Transverse colon (tissue), 4 donors: ENCODE data around the gene CNTN1. TPM values are rescaled to one million over a fixed set of nuclear protein-coding genes. Genes with fewer than 3 reads are reported as not detected.

Experiments used
- DNase-seq: peaks from one replicate; pipeline ENCODE4 v3.0.0-alpha.2; 2019
- H3K27ac ChIP-seq, 4 donors: fragments of 200-600 bp; sonication (generic); 2 replicates each; pipeline ENCODE4 v1.5.1; 2016 to 2018; ENCODE audit warnings: inconsistent platforms in 4 of 4
- H3K27me3 ChIP-seq: fragments of 200-600 bp; sonication (generic); 2 replicates; pipeline ENCODE4 v1.5.1; 2017; ENCODE audit warnings: inconsistent platforms
- H3K36me3 ChIP-seq, 4 donors: fragments of 200-600 bp; sonication (generic); 2 replicates each; pipeline ENCODE4 v1.5.1; 2017 to 2019; ENCODE audit warnings: inconsistent platforms in 4 of 4
- H3K4me1 ChIP-seq, 4 donors: fragments of 200-600 bp; sonication (generic); 2 replicates each; pipeline ENCODE4 v1.5.1; 2017 to 2020; ENCODE audit warnings: inconsistent platforms in 4 of 4
- H3K4me3 ChIP-seq, 4 donors: fragments of 200-600 bp; sonication (generic); 1 replicate in 1 of 4; 2 replicates in 3 of 4; pipeline versions ENCODE4 v1.5.1 to v1.6.1; 2017 to 2019; ENCODE audit warnings: inconsistent platforms in 4 of 4
- H3K9me3 ChIP-seq, 2 donors: fragments of 200-600 bp; sonication (generic); 2 replicates each; pipeline ENCODE4 v1.5.1; 2017 to 2019; ENCODE audit warnings: inconsistent platforms in 2 of 2
- EP300 ChIP-seq: sonication (generic); formaldehyde crosslinking; IDR thresholded peaks from one replicate; pipeline ENCODE4 v1.6.1; 2017; ENCODE audit warnings: antibody characterized with exemption, low read depth
- POLR2A ChIP-seq: fragments of 450-650 bp; IDR thresholded peaks from one replicate; pipeline ENCODE4 v1.6.1; 2016; ENCODE audit warnings: antibody characterized with exemption, mild to moderate bottlenecking, moderate library complexity
- POLR2AphosphoS5 ChIP-seq, 3 donors: sonication (generic); formaldehyde crosslinking; IDR thresholded peaks; one replicate each; pipeline ENCODE4 v1.6.1; 2016; ENCODE audit warnings: antibody characterized with exemption in 3 of 3
- WGBS, 2 donors: methylation state at CpG; one replicate each; pipeline ENCODE4 v1.1.5; 2018; ENCODE audit warnings: low coverage in 1 of 2; 5-methylcytosine and 5-hydroxymethylcytosine counted together
- in situ Hi-C, 4 donors: fragments of 200-750 bp; cut with MboI; loops; one replicate each; pipeline versions ENCODE4 v1.15.0 to v1.15.1; 2017; ENCODE audit warnings: low sequenced_read_pairs in 3 of 4, low pct_ligation_motif_present in 1 of 4, low pct_unique_long_range_greater_than_20kb in 1 of 4
- intact Hi-C: fragments of 100-400 bp; cut with DNase I; formaldehyde crosslinking; loops from one replicate; pipeline ENCODE4 v1.15.1; 2023; ENCODE audit warnings: low total_unique reads
- total RNA-seq, 4 donors: library from RNA; depleted of rRNA; stranded (reverse); fragments of >200 nt; gene quantifications; one replicate each; pipeline ENCODE4 v1.1.0, GENCODE V29; 2016
- TF ChIP-seq, protein P1 (sequence below), 5 experiments: fragments of 200-600 bp in 3 of 5; fragments of 450-650 bp in 2 of 5; sonication (generic) in 3 of 5; IDR thresholded peaks; 1 replicate in 2 of 5; 2 replicates in 3 of 5; pipeline ENCODE4 v1.5.1; 2016 to 2017; ENCODE audit warnings: antibody characterized with exemption in 5 of 5, inconsistent platforms in 3 of 5, mild to moderate bottlenecking in 2 of 5, moderate library complexity in 1 of 5

The CNTN1 gene
- total RNA-seq, 4 donors from 2014 or later = 0.60 to 3.2 (median 1.4) TPM

DNA sequence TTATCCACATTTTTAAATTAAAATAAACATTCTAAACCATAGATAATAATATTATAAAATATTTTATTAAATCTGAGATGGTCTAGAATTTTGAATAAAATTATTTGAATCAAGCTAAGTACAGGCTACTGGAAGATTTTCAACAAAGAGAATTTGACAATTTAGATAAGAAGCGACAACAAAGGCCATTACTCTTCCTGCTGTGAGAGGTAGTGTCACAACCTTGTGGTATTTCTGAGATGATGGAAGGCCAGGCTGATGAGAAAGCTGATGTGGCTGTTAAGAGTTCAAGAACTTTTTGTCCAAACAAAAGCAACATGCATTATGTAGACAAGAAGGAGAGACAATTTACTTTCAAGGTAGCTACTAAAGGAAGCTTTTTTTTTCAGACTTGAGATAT is 43.7 kb upstream of the CNTN1 start:
- Histone ChIP-seq H3K4me1 (no peaks in the 10 kb centered on the region), H3K4me3 (no peak overlapping the region), H3K27ac (no peak overlapping the region), H3K27me3 (no peaks in the 10 kb centered on the region), H3K9me3 (no peaks in the 10 kb centered on the region), H3K36me3 (no peaks in the 10 kb centered on the region)
- in situ Hi-C loops = no loop called here
- TF ChIP-seq POLR2A = no peak
- TF ChIP-seq, protein P1, sequence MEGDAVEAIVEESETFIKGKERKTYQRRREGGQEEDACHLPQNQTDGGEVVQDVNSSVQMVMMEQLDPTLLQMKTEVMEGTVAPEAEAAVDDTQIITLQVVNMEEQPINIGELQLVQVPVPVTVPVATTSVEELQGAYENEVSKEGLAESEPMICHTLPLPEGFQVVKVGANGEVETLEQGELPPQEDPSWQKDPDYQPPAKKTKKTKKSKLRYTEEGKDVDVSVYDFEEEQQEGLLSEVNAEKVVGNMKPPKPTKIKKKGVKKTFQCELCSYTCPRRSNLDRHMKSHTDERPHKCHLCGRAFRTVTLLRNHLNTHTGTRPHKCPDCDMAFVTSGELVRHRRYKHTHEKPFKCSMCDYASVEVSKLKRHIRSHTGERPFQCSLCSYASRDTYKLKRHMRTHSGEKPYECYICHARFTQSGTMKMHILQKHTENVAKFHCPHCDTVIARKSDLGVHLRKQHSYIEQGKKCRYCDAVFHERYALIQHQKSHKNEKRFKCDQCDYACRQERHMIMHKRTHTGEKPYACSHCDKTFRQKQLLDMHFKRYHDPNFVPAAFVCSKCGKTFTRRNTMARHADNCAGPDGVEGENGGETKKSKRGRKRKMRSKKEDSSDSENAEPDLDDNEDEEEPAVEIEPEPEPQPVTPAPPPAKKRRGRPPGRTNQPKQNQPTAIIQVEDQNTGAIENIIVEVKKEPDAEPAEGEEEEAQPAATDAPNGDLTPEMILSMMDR (IDR thresholded peaks at IDR 0.05) = no peak
- TF ChIP-seq POLR2AphosphoS5 (IDR thresholded peaks at IDR 0.05) = no peak
- no peak for TF ChIP-seq EP300
- WGBS, 2 donors = 63 to 89% methylated on average over 1 of the region's 1 CpG
- DNase-seq = no peak
- intact Hi-C loops = no loop called here

DNA sequence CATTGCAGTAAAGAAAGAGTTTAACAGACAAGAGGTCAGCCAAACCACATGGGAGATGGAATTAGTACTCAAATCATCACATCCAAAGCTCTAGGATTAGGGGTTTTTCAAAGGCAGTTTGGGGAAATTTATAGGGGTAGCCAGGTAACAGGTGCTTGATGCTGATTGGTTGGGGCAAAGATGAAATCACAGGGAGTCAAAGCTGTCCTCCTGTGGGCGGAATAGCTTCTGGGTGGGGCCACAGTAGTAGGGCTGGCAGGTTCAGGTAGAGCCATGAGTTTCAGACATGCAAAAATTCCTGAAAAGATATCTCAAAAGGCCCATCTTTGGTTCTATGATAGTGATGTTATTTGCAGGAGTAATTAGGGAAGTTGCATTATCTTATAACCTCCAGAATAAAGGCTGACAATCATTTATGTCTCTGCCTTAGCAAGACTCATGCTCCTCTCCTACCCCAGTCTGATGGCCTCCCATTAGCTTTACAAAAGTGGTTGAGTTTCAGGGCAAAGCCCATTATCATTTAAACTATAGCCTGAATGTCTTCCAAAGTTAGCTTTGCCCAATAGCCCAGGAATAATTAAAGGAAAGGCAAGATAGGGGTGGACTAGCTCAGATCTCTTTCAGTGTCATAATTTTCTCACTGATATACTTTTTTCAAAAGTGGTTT is 42.1 kb upstream of the CNTN1 start:
- Histone ChIP-seq H3K27me3 (no peaks in the 10 kb centered on the region), H3K9me3 (no peaks in the 10 kb centered on the region), H3K27ac (no peak overlapping the region), H3K36me3 (no peaks in the 10 kb centered on the region), H3K4me1 (no peaks in the 10 kb centered on the region), H3K4me3 (no peak overlapping the region)
- intact Hi-C loops (no loop called here), in situ Hi-C loops (no loop called here)
- 60 to 86% methylated on average over 1 of the region's 1 CpG for WGBS, 2 donors
- no peak for TF ChIP-seq POLR2A
- no peak for TF ChIP-seq EP300
- TF ChIP-seq POLR2AphosphoS5 (IDR thresholded peaks at IDR 0.05) = no peak
- TF ChIP-seq, protein P1 (IDR thresholded peaks at IDR 0.05) = no peak
- no peak for DNase-seq

DNA sequence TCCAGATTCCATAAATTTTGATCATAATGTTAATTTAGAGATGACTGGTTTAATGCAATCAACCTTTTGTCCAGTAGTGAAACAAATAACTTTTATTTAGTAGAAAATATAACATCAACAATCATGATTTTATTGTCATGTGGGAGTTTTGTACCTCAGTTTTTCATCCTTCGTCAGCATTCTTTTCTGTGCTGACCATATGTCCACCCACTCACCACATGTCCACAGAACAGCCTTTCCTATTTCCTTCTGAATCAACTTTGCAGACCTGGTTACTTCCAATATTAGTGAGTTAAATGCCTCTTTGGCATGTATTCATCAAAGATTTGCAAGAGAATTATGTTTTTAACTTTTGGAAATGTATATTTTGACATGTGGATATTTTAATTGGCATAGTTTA is 36.8 kb upstream of the CNTN1 start:
- in situ Hi-C loops = no loop called here
- Histone ChIP-seq H3K36me3 (no peaks in the 10 kb centered on the region), H3K27me3 (no peaks in the 10 kb centered on the region), H3K9me3 (no peaks in the 10 kb centered on the region), H3K4me1 (no peaks in the 10 kb centered on the region), H3K27ac (no peak overlapping the region), H3K4me3 (no peak overlapping the region)
- no peak for TF ChIP-seq POLR2AphosphoS5 (IDR thresholded peaks at IDR 0.05)
- no peak for TF ChIP-seq POLR2A
- no peak for TF ChIP-seq EP300
- TF ChIP-seq, protein P1 (IDR thresholded peaks at IDR 0.05) = no peak
- 53 to 79% methylated on average over 1 of the region's 1 CpG for WGBS, 2 donors
- intact Hi-C loops = no loop called here
- no peak for DNase-seq

- Histone ChIP-seq H3K9me3 (no peaks in the 10 kb centered on the region), H3K4me1 (no peaks in the 10 kb centered on the region), H3K27me3 (no peaks in the 10 kb centered on the region), H3K27ac (no peak overlapping the region), H3K4me3 (no peak overlapping the region), H3K36me3 (no peaks in the 10 kb centered on the region)
- intact Hi-C loops (no loop called here), in situ Hi-C loops (no loop called here)
- WGBS, 2 donors = 88% methylated on average over 4 of the region's 4 CpGs; no CpG with 5 or more reads in 1 of the 2 donors
- no peak for TF ChIP-seq POLR2AphosphoS5 (IDR thresholded peaks at IDR 0.05)
- no peak for TF ChIP-seq EP300
- TF ChIP-seq, protein P1 (IDR thresholded peaks at IDR 0.05) = no peak
- no peak for TF ChIP-seq POLR2A
- no peak for DNase-seq
These were observed 29.9 kb upstream of the CNTN1 start for GRCh38 chr12:40662366-40662765.
